Activated CD4-positive, alpha-beta T cell treated with anti-CD3 and anti-CD28 coated beads for 48 hours (primary cell): Measurements from ENCODE around the gene ZMPSTE24.
A peak's percentile ranks its signal among the peaks of the same experiment; 100 is the strongest.

Experiments
- DNase-seq: peaks from one replicate; pipeline ENCODE4 v3.0.0-alpha.2; 2020

ZMPSTE24 gene

DNA sequence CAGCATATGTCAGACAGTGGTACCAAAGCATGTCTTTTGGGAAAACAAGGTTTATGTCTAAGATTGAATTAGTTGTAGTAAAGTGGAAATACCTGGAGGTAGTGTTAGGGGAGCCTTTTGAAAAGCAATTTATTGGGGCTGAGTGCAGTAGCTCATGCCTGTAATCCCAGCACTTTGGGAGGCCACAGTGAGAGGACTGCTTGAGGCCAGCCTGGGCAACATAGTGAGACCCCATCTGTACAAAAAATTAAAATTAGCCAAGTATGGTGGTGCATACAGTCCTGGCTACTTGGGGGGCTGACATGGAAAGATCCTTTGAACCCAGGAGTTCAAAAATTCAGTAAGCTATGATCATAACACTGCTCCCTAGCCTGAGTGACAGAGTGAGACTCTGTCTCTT, 7.3 kb downstream of the ZMPSTE24 start:
- no peak for DNase-seq

- DNase-seq = no peak
Measured at GRCh38 chr1:40265919-40266318, 7.9 kb downstream of the ZMPSTE24 start.

- no peak for DNase-seq
Measured at GRCh38 chr1:40266786-40267535, 8.9 kb downstream of the ZMPSTE24 start.

GRCh38 chr1:40267767-40268187, 9.7 kb downstream of the ZMPSTE24 start:
- no peak for DNase-seq

GRCh38 chr1:40268211-40268610, 10.2 kb downstream of the ZMPSTE24 start:
- DNase-seq = no peak

DNA sequence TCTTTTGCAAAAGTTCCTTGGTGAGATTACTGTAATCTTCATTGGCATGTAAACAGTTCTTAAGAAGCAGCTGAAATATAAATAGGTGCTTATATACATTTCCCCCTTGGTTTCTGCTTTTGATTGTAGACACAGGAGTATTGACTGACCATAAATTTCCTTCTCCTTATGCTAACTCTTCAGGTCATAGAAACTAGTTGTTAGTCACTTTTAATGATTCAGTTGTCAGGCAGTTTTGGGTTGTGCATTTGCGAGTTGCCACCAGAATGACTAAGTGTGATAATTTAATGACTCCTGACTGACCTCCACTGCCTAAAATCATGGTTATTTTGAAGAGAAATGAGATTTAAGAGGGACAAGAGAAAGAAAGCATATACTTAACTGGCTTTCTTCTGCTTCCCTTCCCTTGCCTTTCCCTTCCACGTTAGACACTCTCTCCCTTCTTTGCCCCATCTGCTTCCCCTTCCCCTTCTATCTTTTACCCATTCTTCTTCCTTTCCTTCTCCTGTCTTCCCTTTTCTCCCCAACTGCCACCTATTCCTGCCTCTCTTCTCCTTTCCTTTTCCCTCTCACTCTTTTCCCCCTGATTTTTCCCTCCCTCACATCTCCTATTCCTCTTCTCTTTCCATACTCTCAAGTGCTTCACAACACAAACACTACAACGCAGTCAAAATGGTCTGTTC, 12.3 kb downstream of the ZMPSTE24 start:
- peak; percentile 37 for DNase-seq

GRCh38 chr1:40272653-40273213, 14.7 kb downstream of the ZMPSTE24 start:
- no peak for DNase-seq

- DNase-seq = no peak
Measured at GRCh38 chr1:40273547-40274166, 15.6 kb downstream of the ZMPSTE24 start.

DNA sequence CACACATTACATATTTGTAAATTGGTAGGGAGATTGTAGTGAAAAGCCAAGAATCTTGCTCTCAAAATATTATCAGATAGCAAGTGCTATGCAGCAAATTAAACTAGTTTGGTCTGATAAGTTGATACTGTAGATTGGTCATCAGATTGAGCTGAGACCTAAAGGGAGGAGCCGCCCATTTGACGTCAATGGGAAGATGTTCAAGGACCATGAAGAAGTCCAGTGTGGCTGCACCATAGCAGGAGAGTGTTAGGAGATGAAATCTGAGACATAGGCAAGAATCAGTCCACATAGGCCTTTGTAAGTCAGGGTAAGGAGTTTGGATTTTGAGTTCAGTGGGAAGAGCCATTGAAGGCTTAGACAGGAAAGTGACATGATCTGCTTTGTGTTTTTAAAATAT, 16.3 kb downstream of the ZMPSTE24 start:
- DNase-seq = no peak

DNA sequence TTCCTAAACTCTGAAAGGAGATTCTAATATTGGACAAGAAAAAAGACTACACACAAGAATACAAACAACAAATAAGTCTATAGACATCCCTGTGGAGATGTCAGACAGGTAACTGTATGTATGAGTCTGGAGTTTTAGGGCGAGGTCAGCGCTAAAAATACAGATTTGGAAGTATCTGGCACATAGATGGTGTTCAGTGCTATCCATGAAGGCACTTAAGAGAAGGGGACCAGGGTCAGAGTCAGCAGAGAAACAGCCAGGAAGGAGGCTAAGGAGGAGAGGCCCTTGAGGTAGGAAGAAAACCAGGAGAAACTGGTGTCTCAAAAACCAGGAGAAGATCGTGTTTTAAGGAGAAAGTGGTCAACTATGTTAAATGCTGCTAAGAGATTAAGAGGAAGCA, 18.1 kb downstream of the ZMPSTE24 start:
- no peak for DNase-seq

- DNase-seq = no peak
Measured at GRCh38 chr1:40281853-40282252, 23.8 kb downstream of the ZMPSTE24 start.

DNA sequence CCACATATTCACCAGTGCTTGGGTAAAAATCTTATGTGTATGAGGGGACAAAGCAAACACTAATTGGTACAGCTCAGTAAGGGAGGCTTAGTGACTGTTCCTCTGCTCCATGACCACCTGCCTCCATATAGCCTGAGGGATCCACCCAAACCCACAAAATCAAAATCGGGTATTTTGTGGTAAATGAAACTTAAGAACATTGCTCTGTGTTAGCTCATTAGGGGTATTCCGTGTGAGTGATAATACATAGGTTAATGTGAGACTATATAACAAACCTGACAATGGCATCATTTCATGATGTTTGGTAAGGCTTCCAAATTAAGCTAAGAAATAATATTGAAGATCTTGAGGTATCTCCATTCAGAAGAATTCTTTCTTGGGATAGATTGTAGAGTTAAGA, 33.3 kb downstream of the ZMPSTE24 start:
- no peak for DNase-seq

GRCh38 chr1:40299366-40300248, 41.6 kb downstream of the ZMPSTE24 start:
- DNase-seq = no peak

DNA sequence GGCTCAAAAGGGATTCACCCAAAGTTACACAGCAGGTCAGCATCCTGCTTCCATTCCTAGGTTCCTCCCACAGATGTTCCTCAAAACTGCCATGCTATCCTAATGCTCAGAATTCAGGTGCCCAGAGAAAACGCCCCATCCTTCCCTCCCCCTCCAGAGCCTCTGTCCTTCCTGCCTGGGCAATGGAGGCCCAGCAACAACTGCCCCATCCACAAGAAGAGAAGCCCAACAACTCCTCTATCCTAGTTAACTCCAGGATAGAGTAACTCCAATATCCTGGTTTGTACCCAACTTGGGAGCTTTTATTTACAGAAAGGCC, 42.2 kb downstream of the ZMPSTE24 start:
- no peak for DNase-seq

- DNase-seq = no peak
Measured at GRCh38 chr1:40300651-40301050, 42.6 kb downstream of the ZMPSTE24 start.

DNA sequence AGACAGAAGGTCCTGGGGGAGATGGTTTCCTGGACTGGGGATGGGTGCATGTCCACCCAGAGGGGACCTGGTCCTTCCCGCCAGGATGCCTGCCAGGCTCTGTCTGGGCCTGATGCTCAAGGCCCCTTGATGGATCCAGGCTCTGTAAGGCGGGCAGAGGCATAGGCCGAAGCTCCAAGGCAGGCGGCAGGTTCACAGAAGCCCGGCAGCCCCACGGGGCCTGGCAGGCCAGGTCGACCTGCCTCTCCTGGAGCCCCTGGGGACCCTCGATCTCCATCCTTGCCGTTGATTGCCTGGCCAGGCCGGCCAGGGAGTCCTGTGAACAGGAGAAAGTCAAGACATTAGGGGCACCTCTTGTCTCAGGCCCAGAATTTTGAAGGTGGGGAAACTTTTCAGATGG, 43.0 kb downstream of the ZMPSTE24 start:
- no peak for DNase-seq

GRCh38 chr1:40301541-40302299, 43.7 kb downstream of the ZMPSTE24 start:
- no peak for DNase-seq

GRCh38 chr1:40302475-40302874, 44.4 kb downstream of the ZMPSTE24 start:
- DNase-seq = no peak

- DNase-seq = no peak
Measured at GRCh38 chr1:40303051-40303771, 45.2 kb downstream of the ZMPSTE24 start.

DNA sequence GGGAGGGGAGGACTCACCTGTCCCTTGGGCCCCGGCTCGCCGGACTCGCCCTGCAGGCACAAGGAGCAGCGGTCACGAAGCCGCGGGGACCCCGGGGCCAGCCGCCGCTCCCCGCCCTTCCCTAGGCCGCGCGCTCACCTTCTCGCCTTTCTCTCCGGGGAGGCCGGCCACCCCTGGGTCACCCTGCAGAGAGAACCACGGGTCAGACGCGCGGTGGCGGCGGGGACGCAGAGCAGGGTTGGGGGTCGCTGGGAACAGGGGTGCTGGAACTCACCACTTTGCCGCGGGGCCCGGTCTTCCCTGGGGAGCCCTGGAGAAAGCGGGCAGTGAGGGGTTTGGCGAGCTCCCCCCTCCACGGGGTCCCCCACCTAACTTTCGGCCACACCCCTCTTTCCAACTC, 45.8 kb downstream of the ZMPSTE24 start:
- DNase-seq = no peak

GRCh38 chr1:40305451-40305850, 47.4 kb downstream of the ZMPSTE24 start:
- peak; percentile 25 for DNase-seq
